WERI-Rb-1 (cell line): ENCODE data around the gene PGBD1.

Experiments used
- DNase-seq: peaks from one replicate; pipeline ENCODE4 v3.0.0-alpha.2; 2020
- H3K27ac ChIP-seq: fragments of 250-450 bp; sonication (Bioruptor Pico); 2 replicates; pipeline ENCODE4 v1.5.1; 2020; ENCODE audit warnings: mild to moderate bottlenecking, moderate library complexity
- H3K27me3 ChIP-seq: fragments of 250-450 bp; sonication (Bioruptor Pico); 2 replicates; pipeline ENCODE4 v1.5.1; 2021; ENCODE audit warnings: mild to moderate bottlenecking, low read depth, moderate library complexity; ENCODE audit not compliant: insufficient read depth, severe bottlenecking
- H3K36me3 ChIP-seq: fragments of 250-450 bp; sonication (Bioruptor Pico); 2 replicates; pipeline ENCODE4 v1.5.1; 2020; ENCODE audit warnings: mild to moderate bottlenecking, moderate library complexity
- H3K4me3 ChIP-seq: 2 replicates; pipeline ENCODE4 v1.5.1; 2011; ENCODE audit warnings: low read depth, mild to moderate bottlenecking, control low read depth, low read length
- H3K9me3 ChIP-seq: fragments of 250-450 bp; sonication (Bioruptor Pico); 2 replicates; pipeline ENCODE4 v1.5.1; 2021; ENCODE audit warnings: mild to moderate bottlenecking, moderate library complexity; ENCODE audit not compliant: severe bottlenecking
- CTCF ChIP-seq: IDR thresholded peaks from 2 replicates; pipeline ENCODE4 v1.5.1; 2011; ENCODE audit warnings: low read depth, mild to moderate bottlenecking, control low read depth, inconsistent platforms, low read length

The PGBD1 gene

GRCh38 chr6:28281288-28282064, at the start of gene PGBD1:
Gene PGBD1, plus strand, starts transcription at chr6:28281572. Its CDS starts 2,242 bp downstream, at chr6:28283814.
- Histone ChIP-seq H3K27me3 (no peaks in the 10 kb centered on the region), H3K4me3 (peak within 1 kb of the TSS; percentile 98), H3K36me3 (peaks cover 45% of the 10 kb centered on the region), H3K9me3 (no peaks in the 10 kb centered on the region), H3K27ac (peak within 1 kb of the TSS; percentile 75)
- peak; percentile 96 for DNase-seq
- no peak for TF ChIP-seq CTCF

GRCh38 chr6:28232785-28233184, 48.6 kb upstream of the PGBD1 start:
- no peak overlapping the region for H3K27ac ChIP-seq
- no peak for DNase-seq
- no peak overlapping the region for H3K4me3 ChIP-seq
- TF ChIP-seq CTCF, result no peak
- H3K9me3 ChIP-seq, result no peaks in the 10 kb centered on the region
- peaks cover 67% of the 10 kb centered on the region for H3K36me3 ChIP-seq
- no peaks in the 10 kb centered on the region for H3K27me3 ChIP-seq

GRCh38 chr6:28235912-28236452, 45.4 kb upstream of the PGBD1 start:
- Histone ChIP-seq H3K36me3 (peaks cover 38% of the 10 kb centered on the region), H3K27me3 (no peaks in the 10 kb centered on the region), H3K9me3 (no peaks in the 10 kb centered on the region), H3K27ac (no peak overlapping the region), H3K4me3 (no peak overlapping the region)
- TF ChIP-seq CTCF, result no peak
- no peak for DNase-seq

GRCh38 chr6:28239636-28240035, 41.7 kb upstream of the PGBD1 start:
- DNase-seq, result no peak
- no peak for TF ChIP-seq CTCF
- Histone ChIP-seq H3K36me3 (peaks cover 15% of the 10 kb centered on the region), H3K27ac (no peak overlapping the region), H3K4me3 (no peak overlapping the region), H3K9me3 (no peaks in the 10 kb centered on the region), H3K27me3 (no peaks in the 10 kb centered on the region)

GRCh38 chr6:28240471-28240870, 40.9 kb upstream of the PGBD1 start:
- no peak for DNase-seq
- Histone ChIP-seq H3K27ac (no peak overlapping the region), H3K36me3 (peaks cover 21% of the 10 kb centered on the region), H3K27me3 (no peaks in the 10 kb centered on the region), H3K9me3 (no peaks in the 10 kb centered on the region), H3K4me3 (no peak overlapping the region)
- no peak for TF ChIP-seq CTCF

GRCh38 chr6:28243946-28244345, 37.4 kb upstream of the PGBD1 start:
- DNase-seq, result no peak
- H3K4me3 ChIP-seq, result no peak overlapping the region
- H3K27ac ChIP-seq, result no peak overlapping the region
- no peak for TF ChIP-seq CTCF
- H3K9me3 ChIP-seq, result no peaks in the 10 kb centered on the region
- peaks cover 42% of the 10 kb centered on the region for H3K36me3 ChIP-seq
- H3K27me3 ChIP-seq, result no peaks in the 10 kb centered on the region
